ENCODE results near the gene ASB2.

- TF ChIP-seq CTCF (IDR thresholded peaks at IDR 0.05), result no peak
- no peak for TF ChIP-seq POLR2A (IDR thresholded peaks at IDR 0.05)
- no peak for TF ChIP-seq EP300 (IDR thresholded peaks at IDR 0.05)
Observed at GRCh38 chr14:93961620-93962019, 14.8 kb downstream of the ASB2 start.

Data from suprapubic skin (tissue), 3 donors.